Ureter (tissue), 1 donor: Measurements from ENCODE around the gene CPN2. TPM values are rescaled to one million over a fixed set of nuclear protein-coding genes. Genes with fewer than 3 reads are reported as not detected.

Experiments
- DNase-seq: peaks from one replicate; pipeline ENCODE4 v3.0.0-alpha.2; 2020; ENCODE audit warnings: low spot score
- total RNA-seq: library from RNA; stranded (reverse); gene quantifications from one replicate; pipeline ENCODE4 v1.2.4, GENCODE V29; 2023
- donor health status: DM: yes; HTN: yes; CAD: no.

Gene CPN2
- total RNA-seq, 1 donor from 2014 or later = not detected

- DNase-seq = no peak
Measured at GRCh38 chr3:194380326-194380725, 29.2 kb upstream of the CPN2 start.

- DNase-seq = no peak
Measured at GRCh38 chr3:194379651-194380050, 28.5 kb upstream of the CPN2 start.

GRCh38 chr3:194379231-194379630, 28.1 kb upstream of the CPN2 start:
- no peak for DNase-seq

- no peak for DNase-seq
Measured at GRCh38 chr3:194377708-194378107, 26.6 kb upstream of the CPN2 start.

- no peak for DNase-seq
Measured at GRCh38 chr3:194376241-194376560, 25.1 kb upstream of the CPN2 start.

GRCh38 chr3:194375473-194376240, 24.5 kb upstream of the CPN2 start:
- no peak for DNase-seq

GRCh38 chr3:194374935-194375334, 23.8 kb upstream of the CPN2 start:
- no peak for DNase-seq

GRCh38 chr3:194373899-194374298, 22.8 kb upstream of the CPN2 start:
- no peak for DNase-seq

GRCh38 chr3:194373028-194373427, 21.9 kb upstream of the CPN2 start:
- DNase-seq = no peak

GRCh38 chr3:194370753-194371152, 19.6 kb upstream of the CPN2 start:
- no peak for DNase-seq

- DNase-seq = no peak
Measured at GRCh38 chr3:194369522-194370279, 18.6 kb upstream of the CPN2 start, which contains the start of gene LRRC15. LRRC15 (minus strand) TSS chr3:194369743; CDS start chr3:194361043, 8,700 bp downstream.

GRCh38 chr3:194368918-194369317, 17.8 kb upstream of the CPN2 start:
- DNase-seq = no peak

GRCh38 chr3:194367992-194368841, 17.1 kb upstream of the CPN2 start:
- DNase-seq = no peak

- no peak for DNase-seq
Measured at GRCh38 chr3:194365978-194366490, 14.9 kb upstream of the CPN2 start.

GRCh38 chr3:194365526-194365925, 14.4 kb upstream of the CPN2 start:
- no peak for DNase-seq

GRCh38 chr3:194364652-194365434, 13.7 kb upstream of the CPN2 start:
- DNase-seq = no peak

GRCh38 chr3:194364314-194364651, 13.2 kb upstream of the CPN2 start:
- no peak for DNase-seq

- no peak for DNase-seq
Measured at GRCh38 chr3:194360568-194360967, 9.4 kb upstream of the CPN2 start.

GRCh38 chr3:194357681-194358080, 6.6 kb upstream of the CPN2 start:
- no peak for DNase-seq

- no peak for DNase-seq
Measured at GRCh38 chr3:194355379-194355778, 4.3 kb upstream of the CPN2 start.

- no peak for DNase-seq
Measured at GRCh38 chr3:194354315-194354714, 3.2 kb upstream of the CPN2 start.
